GM19023 (cell line): ENCODE data around the gene LY6G6D.
A peak's percentile ranks its signal among the peaks of the same experiment; 100 is the strongest.

Experiments used
- ATAC-seq: cut with Tn5 transposase; IDR thresholded peaks from one replicate; pipeline ENCODE4 v1.9.1; 2021; ENCODE audit warnings: mild to moderate bottlenecking, moderate library complexity; ENCODE audit not compliant: unreplicated experiment

Gene LY6G6D

GRCh38 chr6:31717499-31718222, 2.5 kb downstream of the LY6G6D start:
- ATAC-seq, result no peak

DNA sequence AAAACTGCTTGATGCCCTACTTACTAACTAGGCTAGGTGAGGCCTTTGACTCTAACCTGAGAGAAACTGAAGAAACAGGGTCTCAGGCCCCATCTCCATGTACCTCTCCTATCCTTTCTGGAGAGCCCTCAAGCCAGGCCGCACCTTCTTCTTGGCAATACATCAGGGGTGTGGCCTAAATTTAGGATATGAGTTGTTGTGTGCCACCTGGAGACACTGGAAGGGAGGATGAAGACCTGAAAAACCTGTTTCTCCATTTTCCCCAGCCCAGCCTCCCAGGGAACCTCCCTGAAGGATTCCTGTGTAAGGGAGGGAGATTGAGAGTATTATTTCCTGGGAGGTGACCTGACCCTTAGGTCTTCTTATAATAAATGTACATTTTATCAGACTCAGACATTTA, 3.1 kb downstream of the LY6G6D start:
- no peak for ATAC-seq

DNA sequence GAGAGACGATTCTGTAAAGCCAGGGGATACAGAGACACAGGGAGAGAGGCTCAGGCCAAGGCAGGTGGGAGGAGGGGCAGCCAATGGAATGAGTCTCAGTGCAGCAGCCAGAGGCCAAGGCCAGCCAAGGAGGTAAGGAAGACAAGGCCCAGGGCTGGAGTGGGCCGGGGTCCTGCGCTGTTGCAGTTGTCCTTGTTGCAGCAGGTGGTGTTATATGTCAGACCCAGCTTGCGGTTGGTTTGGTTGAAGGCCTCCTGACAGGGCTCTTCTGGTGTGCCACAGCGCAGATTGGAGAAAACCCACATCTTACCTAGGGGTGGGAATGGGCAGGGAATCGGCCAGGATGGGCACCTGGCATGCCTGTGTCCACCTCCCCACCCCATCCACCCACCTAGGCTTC, 3.9 kb downstream of the LY6G6D start:
- ATAC-seq, result no peak

DNA sequence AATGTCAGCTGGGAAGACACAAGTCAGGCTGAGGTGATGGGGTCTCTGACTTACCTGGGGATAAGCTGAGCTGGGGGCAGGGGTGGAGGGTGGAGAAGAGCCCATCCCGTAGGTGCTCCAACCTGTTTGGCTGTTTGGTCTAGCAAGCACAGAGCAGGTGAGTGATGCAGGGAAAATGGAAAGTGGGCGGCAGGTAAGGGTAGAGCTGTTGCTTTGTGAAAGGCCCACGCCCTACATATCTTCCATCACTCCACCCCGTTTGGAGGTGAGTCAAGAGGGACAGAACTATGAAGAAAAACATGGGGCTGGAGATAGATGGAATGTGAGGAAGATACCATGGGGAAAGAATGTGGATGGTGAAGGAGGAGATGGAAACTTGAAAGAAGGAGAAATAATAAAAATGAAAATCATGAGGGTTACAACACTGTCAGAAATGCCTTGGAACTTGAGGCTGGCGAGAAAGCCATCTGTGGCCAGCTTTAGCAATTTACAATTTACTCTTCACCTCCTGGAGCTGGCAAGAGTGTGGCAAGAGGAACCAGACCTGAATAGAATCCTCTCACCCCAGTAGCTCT, 5.1 kb downstream of the LY6G6D start:
- ATAC-seq, result no peak

- no peak for ATAC-seq
These were observed 6.3 kb downstream of the LY6G6D start, which contains the start of gene LY6G6C for GRCh38 chr6:31721351-31722020. TSS of gene LY6G6C (minus strand) at chr6:31721746. CDS start at chr6:31721679, 67 bp downstream.

- ATAC-seq, result no peak
These were observed 7.0 kb downstream of the LY6G6D start for GRCh38 chr6:31722173-31722572.

DNA sequence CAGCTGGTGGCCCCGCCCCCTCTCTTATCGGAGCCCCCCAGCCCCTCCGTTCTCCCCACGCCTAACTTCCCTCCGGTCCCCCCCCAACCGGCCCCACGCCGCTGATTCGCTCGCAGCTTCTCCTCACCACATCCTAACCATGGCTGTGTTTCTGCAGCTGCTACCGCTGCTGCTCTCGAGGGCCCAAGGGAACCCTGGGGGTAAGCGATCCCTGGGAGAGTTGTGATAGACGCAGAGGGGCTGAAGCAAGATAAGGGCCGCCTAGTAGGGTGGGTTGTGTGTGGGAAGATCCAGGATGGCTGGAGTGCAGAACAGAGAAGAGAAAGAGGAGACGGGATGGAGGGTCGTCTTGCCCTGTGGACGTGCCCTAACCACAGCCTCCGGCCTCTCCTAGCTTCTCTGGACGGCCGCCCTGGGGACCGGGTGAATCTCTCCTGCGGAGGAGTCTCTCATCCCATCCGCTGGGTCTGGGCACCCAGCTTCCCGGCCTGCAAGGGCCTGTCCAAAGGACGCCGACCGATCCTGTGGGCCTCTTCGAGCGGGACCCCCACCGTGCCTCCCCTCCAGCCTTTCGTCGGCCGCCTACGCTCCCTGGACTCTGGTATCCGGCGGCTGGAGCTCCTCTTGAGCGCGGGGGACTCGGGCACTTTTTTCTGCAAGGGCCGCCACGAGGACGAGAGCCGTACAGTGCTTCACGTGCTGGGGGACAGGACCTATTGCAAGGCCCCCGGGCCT, 8.3 kb downstream of the LY6G6D start, which contains the start of gene MPIG6B:
TSS of gene MPIG6B (plus strand) at position 129 of the 735 bp plus-strand sequence. CDS start at position 140, 11 bp downstream.
- no peak for ATAC-seq

- ATAC-seq, result no peak
These were observed 9.0 kb downstream of the LY6G6D start for GRCh38 chr6:31723980-31724691.

GRCh38 chr6:31725502-31726350, 10.6 kb downstream of the LY6G6D start:
- no peak for ATAC-seq

GRCh38 chr6:31727034-31727716, 12.0 kb downstream of the LY6G6D start:
- ATAC-seq, result no peak

GRCh38 chr6:31727717-31728671, 12.8 kb downstream of the LY6G6D start:
- no peak for ATAC-seq

DNA sequence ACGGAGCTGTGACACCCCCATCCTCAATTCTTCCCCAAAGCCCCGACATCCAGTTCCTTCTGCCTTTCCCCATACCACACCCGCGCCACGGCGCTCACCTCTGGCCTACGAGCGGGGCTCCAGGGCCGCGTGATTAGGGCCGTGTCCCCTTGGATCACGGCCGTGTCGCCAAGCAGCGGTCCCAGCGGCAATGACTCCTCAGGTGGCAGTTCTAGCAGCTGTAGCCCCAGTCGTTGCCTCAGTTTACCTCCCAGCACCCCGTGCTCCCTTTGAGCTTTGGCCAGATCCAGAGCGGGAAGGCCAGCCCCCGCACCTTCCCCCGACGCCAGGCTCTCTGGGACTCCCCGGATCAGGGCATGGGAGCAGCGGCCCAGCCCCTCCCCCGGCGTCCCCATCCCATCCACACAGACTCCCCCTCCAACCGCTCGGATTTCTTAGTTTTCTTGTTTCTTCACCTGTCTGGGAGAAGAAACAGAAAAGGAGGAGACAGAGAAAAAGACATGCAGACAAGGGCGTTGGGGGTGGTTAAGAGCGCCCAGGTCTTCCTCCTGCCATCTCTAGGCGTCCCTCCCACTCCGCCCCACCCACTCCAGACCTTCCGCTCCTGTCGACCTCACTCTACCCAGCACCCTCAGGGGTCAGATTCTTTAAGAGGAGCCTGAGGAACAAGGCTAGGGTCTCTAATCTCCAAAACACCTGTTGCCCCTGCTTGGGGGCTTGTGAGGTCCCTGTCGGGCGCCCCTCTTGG, 13.8 kb downstream of the LY6G6D start, which contains the start of gene DDAH2:
TSS of gene DDAH2 (minus strand) at position 533 of the 748 bp plus-strand sequence. CDS start at position 395, 138 bp downstream.
- ATAC-seq, result no peak

DNA sequence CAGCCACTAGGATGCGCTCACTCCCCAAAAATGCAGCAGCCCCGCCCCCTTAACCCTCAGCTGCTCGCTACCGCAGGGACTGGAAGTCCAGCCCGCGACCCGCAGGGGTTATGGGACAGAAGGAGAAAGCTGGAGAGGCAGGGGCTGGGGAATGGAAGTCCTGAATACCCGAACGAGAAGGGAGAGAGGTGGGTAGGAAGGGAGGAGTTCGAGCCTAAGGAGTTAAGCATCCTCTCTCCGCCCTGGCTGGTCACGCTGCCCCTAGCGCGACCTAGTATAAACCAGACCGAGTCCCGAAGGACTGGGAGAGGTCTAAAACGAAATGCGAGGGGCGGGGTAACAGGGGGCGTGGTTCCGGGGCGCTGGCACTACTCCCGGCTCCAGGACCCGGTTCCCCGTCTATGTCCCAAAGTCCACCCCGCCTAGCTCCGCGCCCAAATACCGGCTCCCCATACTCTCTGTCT, 14.4 kb downstream of the LY6G6D start:
- ATAC-seq, result peak; percentile 54

DNA sequence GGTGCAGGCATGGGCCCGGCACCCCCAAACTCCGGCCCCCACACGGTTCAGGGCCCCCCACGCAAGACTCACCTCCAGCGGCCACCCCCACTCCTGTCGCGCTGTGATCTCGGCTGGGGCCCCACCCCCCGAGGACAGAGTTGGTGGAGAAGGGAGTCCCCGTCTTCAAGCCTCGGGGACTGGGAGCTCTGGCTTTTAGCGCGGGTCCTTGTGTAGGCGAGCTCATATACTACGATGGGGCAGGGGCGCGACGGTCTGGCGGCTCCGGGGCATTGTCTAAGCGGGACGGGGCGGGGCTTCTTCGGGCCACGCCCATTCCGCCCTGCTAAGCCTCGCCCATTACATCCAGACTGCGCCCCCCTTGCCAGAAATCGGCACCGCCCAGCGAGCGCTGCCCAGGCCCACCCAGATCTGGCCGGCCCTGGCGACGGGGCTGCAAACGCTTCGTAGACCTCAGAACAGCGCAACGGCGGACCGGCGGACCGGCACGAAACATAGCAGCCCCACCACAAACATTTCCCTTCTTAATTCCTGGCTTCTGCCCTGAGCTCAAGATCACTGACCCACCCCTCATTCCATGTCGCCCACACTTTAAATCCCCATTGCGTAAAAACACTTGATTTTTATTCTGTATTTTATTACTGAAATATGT, 15.0 kb downstream of the LY6G6D start:
- peak; percentile 34 for ATAC-seq

- no peak for ATAC-seq
These were observed 15.5 kb downstream of the LY6G6D start for GRCh38 chr6:31730631-31731086.

DNA sequence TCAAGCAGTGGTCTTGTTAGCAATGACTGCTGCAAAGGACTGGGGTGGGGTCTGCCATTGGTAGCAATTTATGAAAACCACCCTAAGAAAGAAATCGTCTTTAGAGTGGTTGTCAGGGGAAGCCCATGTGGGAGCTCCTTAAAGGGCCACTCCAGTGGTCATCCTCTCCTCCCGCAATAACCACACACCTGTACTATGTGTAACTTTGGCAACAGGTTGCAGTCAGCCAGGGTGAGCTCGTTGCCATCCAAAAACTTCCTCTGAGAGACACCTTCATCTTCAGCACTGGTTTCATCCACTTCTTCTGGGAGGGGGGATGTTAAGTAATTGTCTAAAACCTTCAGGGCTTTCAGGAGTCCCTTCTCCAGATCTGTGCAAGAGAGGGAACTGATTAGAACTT, 16.9 kb downstream of the LY6G6D start:
- ATAC-seq, result no peak
